Measurements from ENCODE around the gene THAP4. TPM values are rescaled to one million over a fixed set of nuclear protein-coding genes. Genes with fewer than 3 reads are reported as not detected.

The THAP4 gene
- total RNA-seq, 2 donors from 2014 or later, result 66.6 to 68.0 TPM

DNA sequence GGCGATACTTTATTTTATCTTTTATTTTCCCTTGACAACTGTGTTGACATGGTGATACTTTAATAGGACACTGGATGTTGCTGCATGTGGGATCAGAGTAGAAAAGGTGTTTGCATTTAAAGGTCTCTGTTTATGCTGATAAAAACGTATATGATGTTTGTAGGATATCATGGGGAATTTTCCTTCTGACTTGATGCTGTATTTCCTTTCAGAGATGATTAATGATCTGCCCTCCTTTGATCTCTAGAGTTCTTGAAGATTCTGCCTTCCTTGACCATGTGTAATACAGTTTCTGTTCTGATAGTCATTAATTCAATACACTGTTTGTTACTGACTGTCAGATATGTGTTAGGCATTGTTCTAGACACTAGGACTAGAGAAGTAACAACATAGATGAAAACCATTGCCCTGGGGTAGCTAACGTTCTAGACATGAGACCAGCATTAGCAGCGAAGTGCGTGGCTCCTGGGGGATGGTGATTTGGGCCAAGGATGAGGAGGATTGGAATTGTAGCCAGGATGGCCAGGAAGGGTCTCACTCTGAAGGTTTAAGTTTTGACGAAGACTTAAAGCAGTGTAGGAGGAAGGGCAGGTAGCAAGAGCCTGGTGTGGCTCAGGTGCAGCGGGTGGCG lies 3.3 kb upstream of the THAP4 start:
- TF ChIP-seq, protein P1, sequence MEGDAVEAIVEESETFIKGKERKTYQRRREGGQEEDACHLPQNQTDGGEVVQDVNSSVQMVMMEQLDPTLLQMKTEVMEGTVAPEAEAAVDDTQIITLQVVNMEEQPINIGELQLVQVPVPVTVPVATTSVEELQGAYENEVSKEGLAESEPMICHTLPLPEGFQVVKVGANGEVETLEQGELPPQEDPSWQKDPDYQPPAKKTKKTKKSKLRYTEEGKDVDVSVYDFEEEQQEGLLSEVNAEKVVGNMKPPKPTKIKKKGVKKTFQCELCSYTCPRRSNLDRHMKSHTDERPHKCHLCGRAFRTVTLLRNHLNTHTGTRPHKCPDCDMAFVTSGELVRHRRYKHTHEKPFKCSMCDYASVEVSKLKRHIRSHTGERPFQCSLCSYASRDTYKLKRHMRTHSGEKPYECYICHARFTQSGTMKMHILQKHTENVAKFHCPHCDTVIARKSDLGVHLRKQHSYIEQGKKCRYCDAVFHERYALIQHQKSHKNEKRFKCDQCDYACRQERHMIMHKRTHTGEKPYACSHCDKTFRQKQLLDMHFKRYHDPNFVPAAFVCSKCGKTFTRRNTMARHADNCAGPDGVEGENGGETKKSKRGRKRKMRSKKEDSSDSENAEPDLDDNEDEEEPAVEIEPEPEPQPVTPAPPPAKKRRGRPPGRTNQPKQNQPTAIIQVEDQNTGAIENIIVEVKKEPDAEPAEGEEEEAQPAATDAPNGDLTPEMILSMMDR (IDR thresholded peaks at IDR 0.05), result no peak
- intact Hi-C loops (cut with DNase I), result no loop called here
- no peak overlapping the region for H3K27ac ChIP-seq
- no peak overlapping the region for H3K9ac ChIP-seq (ENCODE audit: low read depth in 2 of 2, low read length in 2 of 2)
- no peaks in the 10 kb centered on the region for H3K9me3 ChIP-seq
- no peaks in the 10 kb centered on the region for H3K27me3 ChIP-seq
- no peak for DNase-seq
- no peak overlapping the region for H3K4me3 ChIP-seq
- peaks cover 11% of the 10 kb centered on the region for H3K4me1 ChIP-seq
- H3K36me3 ChIP-seq, result no peaks in the 10 kb centered on the region

DNA sequence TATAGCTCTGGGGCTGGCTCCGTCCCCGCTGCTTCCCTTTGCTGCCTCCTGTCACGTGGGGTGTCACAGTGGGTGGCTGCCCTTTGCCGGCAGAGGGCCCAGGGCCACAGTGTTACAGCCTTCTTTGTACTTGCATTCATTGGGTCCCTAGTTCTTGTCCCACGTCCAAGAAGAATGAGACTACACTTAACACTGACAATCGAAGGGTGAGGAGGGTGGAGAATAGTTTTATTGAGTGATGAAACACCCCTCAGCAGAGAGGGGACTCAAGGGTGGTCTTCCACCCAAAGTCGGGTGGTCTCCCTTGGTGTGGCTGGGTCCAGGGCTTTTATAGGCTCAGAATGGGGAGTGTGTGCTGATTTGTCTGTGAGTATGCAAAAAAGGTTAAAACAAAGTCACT lies 2.4 kb upstream of the THAP4 start:
- Histone ChIP-seq H3K27ac (no peak overlapping the region), H3K27me3 (no peaks in the 10 kb centered on the region), H3K4me1 (peaks cover 11% of the 10 kb centered on the region), H3K36me3 (no peaks in the 10 kb centered on the region), H3K4me3 (no peak overlapping the region), H3K9ac (ENCODE audit: low read depth in 2 of 2, low read length in 2 of 2) (no peak overlapping the region), H3K9me3 (no peaks in the 10 kb centered on the region)
- intact Hi-C loops (cut with DNase I), result loop anchor here (2.0 kb wide), 1 partner anchor 61 kb away; no protein-coding TSS in a partner anchor
- DNase-seq, result no peak
- TF ChIP-seq, protein P1 (IDR thresholded peaks at IDR 0.05), result no peak

DNA sequence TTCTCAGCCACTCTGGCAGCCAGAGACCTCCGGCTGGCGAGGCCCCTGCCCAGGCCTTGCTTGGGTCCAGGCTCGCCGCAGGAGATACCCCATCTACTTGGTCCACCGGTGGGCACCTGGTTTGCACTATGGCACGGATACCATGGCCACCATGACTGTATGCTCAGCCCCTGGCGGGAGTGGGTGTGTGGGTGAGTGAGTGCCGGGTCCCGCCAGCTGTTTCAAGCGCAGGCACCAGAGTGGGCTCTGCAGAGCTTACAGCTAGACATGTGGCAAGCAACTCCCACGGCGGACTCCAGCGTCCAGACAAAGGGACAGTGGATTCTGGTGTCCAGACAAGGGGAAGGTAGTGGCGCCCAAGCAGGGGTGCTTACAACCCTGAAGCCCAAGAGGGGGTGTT lies 2.0 kb upstream of the THAP4 start:
- Histone ChIP-seq H3K9ac (ENCODE audit: low read depth in 2 of 2, low read length in 2 of 2) (no peak overlapping the region), H3K4me3 (no peak overlapping the region), H3K36me3 (no peaks in the 10 kb centered on the region), H3K4me1 (peaks cover 11% of the 10 kb centered on the region), H3K27ac (no peak overlapping the region), H3K9me3 (no peaks in the 10 kb centered on the region), H3K27me3 (no peaks in the 10 kb centered on the region)
- intact Hi-C loops (cut with DNase I), result loop anchor here (2.0 kb wide), 1 partner anchor 60 kb away; no protein-coding TSS in a partner anchor
- TF ChIP-seq, protein P1 (IDR thresholded peaks at IDR 0.05), result no peak
- DNase-seq, result no peak

- Histone ChIP-seq H3K4me1 (peaks cover 11% of the 10 kb centered on the region), H3K9ac (ENCODE audit: low read depth in 2 of 2, low read length in 2 of 2) (peak overlapping the region; percentile 73 to 83), H3K27me3 (no peaks in the 10 kb centered on the region), H3K4me3 (peak overlapping the region; percentile 91), H3K27ac (peak overlapping the region; percentile 96), H3K9me3 (no peaks in the 10 kb centered on the region), H3K36me3 (peaks cover 7% of the 10 kb centered on the region)
- peak; percentile 25 for DNase-seq
- intact Hi-C loops (cut with DNase I), result loop anchor here (2.0 kb wide), 1 partner anchor 59 kb away; no protein-coding TSS in a partner anchor
- TF ChIP-seq, protein P1 (IDR thresholded peaks at IDR 0.05), result no peak
Measured at GRCh38 chr2:241637795-241638660, 1.1 kb upstream of the THAP4 start.

GRCh38 chr2:241636182-241637017 lies 558 bp downstream of the THAP4 start:
- Histone ChIP-seq H3K9me3 (no peaks in the 10 kb centered on the region), H3K9ac (ENCODE audit: low read depth in 2 of 2, low read length in 2 of 2) (peak overlapping the region; percentile 64 to 68), H3K4me3 (peak overlapping the region; percentile 91), H3K27me3 (no peaks in the 10 kb centered on the region), H3K36me3 (peaks cover 9% of the 10 kb centered on the region), H3K4me1 (peaks cover 11% of the 10 kb centered on the region), H3K27ac (peak overlapping the region; percentile 96)
- TF ChIP-seq, protein P1 (IDR thresholded peaks at IDR 0.05), result no peak
- intact Hi-C loops (cut with DNase I), result no loop called here
- DNase-seq, result peak; percentile 44
